ENCODE data around the gene NLRP14.

GRCh38 chr11:7079545-7080135 is 59.4 kb downstream of the NLRP14 start:
- TF ChIP-seq, protein P1, sequence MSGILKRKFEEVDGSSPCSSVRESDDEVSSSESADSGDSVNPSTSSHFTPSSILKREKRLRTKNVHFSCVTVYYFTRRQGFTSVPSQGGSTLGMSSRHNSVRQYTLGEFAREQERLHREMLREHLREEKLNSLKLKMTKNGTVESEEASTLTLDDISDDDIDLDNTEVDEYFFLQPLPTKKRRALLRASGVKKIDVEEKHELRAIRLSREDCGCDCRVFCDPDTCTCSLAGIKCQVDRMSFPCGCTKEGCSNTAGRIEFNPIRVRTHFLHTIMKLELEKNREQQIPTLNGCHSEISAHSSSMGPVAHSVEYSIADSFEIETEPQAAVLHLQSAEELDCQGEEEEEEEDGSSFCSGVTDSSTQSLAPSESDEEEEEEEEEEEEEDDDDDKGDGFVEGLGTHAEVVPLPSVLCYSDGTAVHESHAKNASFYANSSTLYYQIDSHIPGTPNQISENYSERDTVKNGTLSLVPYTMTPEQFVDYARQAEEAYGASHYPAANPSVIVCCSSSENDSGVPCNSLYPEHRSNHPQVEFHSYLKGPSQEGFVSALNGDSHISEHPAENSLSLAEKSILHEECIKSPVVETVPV (CRISPR knock-in tag; IDR thresholded peaks at IDR 0.05): no peak
- TF ChIP-seq PATZ1 (CRISPR knock-in tag; IDR thresholded peaks at IDR 0.05; ENCODE audit: borderline replicate concordance) (no peak), ZNF565 (CRISPR knock-in tag; conservative IDR thresholded peaks at IDR 0.05; ENCODE audit: low read depth) (no peak), ARNTL (CRISPR knock-in tag; IDR thresholded peaks at IDR 0.05; ENCODE audit: borderline replicate concordance, low read depth) (no peak), ZNF70 (CRISPR knock-in tag; IDR thresholded peaks at IDR 0.05) (no peak)
- TF ChIP-seq, protein P2, sequence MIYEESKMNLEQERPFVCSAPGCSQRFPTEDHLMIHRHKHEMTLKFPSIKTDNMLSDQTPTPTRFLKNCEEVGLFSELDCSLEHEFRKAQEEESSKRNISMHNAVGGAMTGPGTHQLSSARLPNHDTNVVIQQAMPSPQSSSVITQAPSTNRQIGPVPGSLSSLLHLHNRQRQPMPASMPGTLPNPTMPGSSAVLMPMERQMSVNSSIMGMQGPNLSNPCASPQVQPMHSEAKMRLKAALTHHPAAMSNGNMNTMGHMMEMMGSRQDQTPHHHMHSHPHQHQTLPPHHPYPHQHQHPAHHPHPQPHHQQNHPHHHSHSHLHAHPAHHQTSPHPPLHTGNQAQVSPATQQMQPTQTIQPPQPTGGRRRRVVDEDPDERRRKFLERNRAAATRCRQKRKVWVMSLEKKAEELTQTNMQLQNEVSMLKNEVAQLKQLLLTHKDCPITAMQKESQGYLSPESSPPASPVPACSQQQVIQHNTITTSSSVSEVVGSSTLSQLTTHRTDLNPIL (CRISPR knock-in tag; IDR thresholded peaks at IDR 0.05; ENCODE audit: low read depth): no peak
- TF ChIP-seq, protein P3, sequence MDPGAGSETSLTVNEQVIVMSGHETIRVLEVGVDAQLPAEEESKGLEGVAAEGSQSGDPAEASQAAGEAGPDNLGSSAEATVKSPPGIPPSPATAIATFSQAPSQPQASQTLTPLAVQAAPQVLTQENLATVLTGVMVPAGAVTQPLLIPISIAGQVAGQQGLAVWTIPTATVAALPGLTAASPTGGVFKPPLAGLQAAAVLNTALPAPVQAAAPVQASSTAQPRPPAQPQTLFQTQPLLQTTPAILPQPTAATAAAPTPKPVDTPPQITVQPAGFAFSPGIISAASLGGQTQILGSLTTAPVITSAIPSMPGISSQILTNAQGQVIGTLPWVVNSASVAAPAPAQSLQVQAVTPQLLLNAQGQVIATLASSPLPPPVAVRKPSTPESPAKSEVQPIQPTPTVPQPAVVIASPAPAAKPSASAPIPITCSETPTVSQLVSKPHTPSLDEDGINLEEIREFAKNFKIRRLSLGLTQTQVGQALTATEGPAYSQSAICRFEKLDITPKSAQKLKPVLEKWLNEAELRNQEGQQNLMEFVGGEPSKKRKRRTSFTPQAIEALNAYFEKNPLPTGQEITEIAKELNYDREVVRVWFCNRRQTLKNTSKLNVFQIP (CRISPR knock-in tag; IDR thresholded peaks at IDR 0.05; ENCODE audit: borderline replicate concordance, low read depth): no peak
